HG03025 (cell line): Measurements from ENCODE around the gene HELB.

Source experiments
- ATAC-seq: cut with Tn5 transposase; IDR thresholded peaks from one replicate; pipeline ENCODE4 v1.9.1; 2021; ENCODE audit warnings: mild to moderate bottlenecking, moderate library complexity; ENCODE audit not compliant: unreplicated experiment, low FRiP score

The HELB gene

GRCh38 chr12:66301944-66302826 lies at the start of gene HELB:
HELB (plus strand) TSS chr12:66302493; CDS start chr12:66302604, 111 bp downstream.
- ATAC-seq, result peak; percentile 96

GRCh38 chr12:66252771-66253170 lies 49.5 kb upstream of the HELB start:
- ATAC-seq, result no peak

GRCh38 chr12:66255737-66256136 lies 46.6 kb upstream of the HELB start:
- ATAC-seq, result no peak

- no peak for ATAC-seq
These were observed 44.3 kb upstream of the HELB start for GRCh38 chr12:66258011-66258410.

GRCh38 chr12:66262737-66263136 lies 39.6 kb upstream of the HELB start:
- ATAC-seq, result no peak

GRCh38 chr12:66268562-66268961 lies 33.7 kb upstream of the HELB start:
- no peak for ATAC-seq

GRCh38 chr12:66269142-66269541 lies 33.2 kb upstream of the HELB start:
- ATAC-seq, result no peak

GRCh38 chr12:66269757-66270383 lies 32.4 kb upstream of the HELB start:
- ATAC-seq, result no peak

GRCh38 chr12:66270613-66271012 lies 31.7 kb upstream of the HELB start:
- no peak for ATAC-seq

- ATAC-seq, result no peak
These were observed 29.6 kb upstream of the HELB start for GRCh38 chr12:66272650-66273049.

- no peak for ATAC-seq
These were observed 29.1 kb upstream of the HELB start for GRCh38 chr12:66273147-66273546.

- no peak for ATAC-seq
These were observed 27.3 kb upstream of the HELB start for GRCh38 chr12:66275040-66275439.

- ATAC-seq, result no peak
These were observed 23.1 kb upstream of the HELB start for GRCh38 chr12:66279123-66279712.

- ATAC-seq, result no peak
These were observed 21.7 kb upstream of the HELB start for GRCh38 chr12:66280561-66280960.

GRCh38 chr12:66282244-66282643 lies 20.0 kb upstream of the HELB start:
- no peak for ATAC-seq

GRCh38 chr12:66287275-66287674 lies 15.0 kb upstream of the HELB start:
- no peak for ATAC-seq

GRCh38 chr12:66288121-66288520 lies 14.2 kb upstream of the HELB start:
- no peak for ATAC-seq

GRCh38 chr12:66289485-66289884 lies 12.8 kb upstream of the HELB start:
- no peak for ATAC-seq

GRCh38 chr12:66290716-66291200 lies 11.5 kb upstream of the HELB start:
- ATAC-seq, result no peak

- ATAC-seq, result no peak
These were observed 6.1 kb upstream of the HELB start for GRCh38 chr12:66296176-66296683.

- ATAC-seq, result no peak
These were observed 5.2 kb upstream of the HELB start for GRCh38 chr12:66297080-66297479.
